CD4-positive, alpha-beta T cell treated with Interleukin-17A for 4 hours (primary cell): ENCODE measurements around the gene MEF2D.

Experiments
- DNase-seq: peaks from one replicate; pipeline ENCODE4 v3.0.0-alpha.2; 2020; ENCODE audit warnings: mixed read lengths

Gene MEF2D

DNA sequence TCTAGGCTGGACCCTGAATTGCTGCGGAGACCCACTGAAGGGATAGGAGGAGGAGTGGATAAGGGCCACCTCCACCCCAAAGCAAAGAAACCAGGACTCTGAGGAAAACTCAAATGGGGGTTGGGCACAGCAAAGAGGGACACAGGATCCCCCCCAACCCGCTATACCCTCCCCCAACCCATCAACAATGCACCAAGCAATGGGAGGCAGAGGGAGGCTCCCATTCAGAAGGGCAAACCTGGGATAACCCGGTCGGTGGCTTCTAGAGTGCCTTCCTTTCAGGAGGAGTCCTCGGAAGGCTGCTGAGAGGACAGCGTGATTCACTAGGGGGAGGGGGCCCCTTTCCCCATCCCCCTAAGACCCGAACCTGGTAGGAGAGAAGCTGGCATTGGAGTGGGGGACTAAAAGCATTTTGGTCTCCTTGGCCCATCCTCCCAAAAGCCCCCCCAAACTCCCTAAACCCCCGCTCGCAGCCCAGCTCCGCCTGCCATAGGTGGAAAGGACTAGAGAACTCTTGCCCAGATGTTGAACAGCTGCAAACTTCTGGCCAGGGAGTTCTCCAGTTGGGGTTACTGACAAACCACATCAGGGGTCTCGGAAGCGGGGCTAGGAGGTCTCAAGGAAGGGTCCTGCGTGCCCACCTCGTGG lies 1.3 kb downstream of the MEF2D start:
- no peak for DNase-seq

- DNase-seq: no peak
Measured at GRCh38 chr1:156498432-156499193, 2.0 kb downstream of the MEF2D start.

- no peak for DNase-seq
Measured at GRCh38 chr1:156497743-156498431, 2.7 kb downstream of the MEF2D start.

DNA sequence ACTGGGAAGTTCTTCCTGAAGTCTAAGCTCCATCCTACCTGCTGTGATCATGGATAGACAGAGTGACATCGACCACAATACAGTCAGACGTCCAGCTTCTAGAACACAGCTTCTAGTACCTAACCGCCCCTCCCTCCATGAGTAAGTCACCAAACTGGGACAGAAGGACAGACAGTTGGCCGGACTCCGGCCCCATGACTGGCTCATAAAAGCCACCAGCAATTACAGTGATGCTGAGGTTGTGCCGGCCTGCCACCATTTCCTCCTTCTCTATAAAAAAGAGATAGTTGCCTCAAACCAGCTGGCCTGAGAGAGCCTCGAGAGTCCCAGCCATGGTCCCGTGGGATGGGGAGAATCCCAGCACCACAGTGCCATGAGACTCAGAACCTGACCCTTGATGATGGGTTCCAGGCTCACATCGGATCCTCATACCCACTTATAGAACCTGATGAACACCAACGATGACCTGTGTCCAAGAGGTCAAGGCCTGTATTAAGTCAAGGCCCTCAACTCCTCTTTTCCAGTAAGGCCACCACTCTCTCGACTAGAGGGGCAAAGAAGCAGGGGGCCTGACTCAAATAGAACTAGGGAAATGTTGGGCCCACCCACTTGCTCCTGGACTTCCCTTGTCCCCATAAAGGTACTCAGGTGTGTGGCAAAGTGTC lies 3.4 kb downstream of the MEF2D start:
- no peak for DNase-seq

- DNase-seq: no peak
Measured at GRCh38 chr1:156496211-156496761, 4.3 kb downstream of the MEF2D start.

DNA sequence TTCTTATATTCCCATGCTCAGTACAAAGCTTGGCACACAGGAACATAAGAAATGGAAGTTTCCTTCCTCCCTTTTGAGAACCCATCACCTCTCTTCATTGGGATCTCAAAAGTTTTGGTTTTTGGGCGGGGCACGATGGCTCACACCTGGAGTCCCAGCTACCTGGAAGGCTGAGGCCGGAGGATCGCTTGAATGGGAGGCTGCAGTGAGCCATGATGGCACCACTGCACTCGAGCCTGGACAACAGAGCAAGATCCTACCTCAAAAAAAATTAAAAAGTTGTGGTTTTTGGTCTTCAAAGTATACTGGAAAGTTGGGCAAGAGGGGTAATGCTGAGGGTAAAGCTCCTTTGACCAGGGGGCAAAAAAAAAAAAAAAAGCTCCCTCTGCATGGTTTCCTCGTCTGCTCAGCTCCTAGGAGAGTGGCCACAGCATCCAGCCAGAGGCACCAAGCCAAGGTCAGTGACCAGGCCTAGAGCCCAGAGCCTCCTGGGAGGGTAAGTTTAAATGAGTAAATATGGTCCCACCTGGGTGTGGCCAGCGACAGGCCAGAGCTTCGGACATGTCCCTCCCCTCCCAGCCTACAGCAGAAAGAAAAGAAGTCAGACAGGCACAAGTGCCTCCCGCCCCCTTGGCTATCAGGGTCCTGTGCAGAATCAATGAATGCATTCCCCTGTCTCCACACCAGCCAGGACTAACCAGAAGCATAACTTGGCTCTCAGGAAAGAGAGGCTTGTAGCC lies 5.0 kb downstream of the MEF2D start:
- DNase-seq: no peak

DNA sequence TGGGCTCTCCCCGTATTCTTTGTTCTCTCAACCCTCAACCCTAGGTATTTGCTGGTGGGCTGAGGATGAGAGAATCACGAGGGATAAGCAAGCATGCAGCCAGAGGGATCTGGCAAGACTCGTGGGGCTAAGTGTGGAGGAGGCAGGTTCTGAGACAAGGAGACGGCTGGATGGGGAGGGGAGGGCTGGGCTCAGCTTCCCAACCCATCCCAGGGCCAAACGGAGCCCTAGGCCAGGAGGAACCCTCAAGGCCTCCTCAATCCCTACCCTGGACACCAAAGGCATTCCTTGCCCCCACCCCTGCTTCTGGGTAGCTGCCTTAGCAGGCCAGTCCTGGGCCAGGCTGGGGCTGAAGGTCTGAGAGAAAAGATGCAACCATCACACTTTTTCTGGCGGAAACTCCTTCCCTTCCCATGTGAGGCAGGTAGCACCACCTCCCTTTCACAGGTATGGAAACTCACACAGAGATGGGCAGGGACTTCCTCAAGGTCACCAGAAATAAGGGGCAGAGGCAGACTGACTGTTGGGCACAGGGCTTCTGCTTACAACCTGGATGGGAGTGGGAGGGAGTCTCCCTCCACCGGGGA lies 6.2 kb downstream of the MEF2D start:
- no peak for DNase-seq

DNA sequence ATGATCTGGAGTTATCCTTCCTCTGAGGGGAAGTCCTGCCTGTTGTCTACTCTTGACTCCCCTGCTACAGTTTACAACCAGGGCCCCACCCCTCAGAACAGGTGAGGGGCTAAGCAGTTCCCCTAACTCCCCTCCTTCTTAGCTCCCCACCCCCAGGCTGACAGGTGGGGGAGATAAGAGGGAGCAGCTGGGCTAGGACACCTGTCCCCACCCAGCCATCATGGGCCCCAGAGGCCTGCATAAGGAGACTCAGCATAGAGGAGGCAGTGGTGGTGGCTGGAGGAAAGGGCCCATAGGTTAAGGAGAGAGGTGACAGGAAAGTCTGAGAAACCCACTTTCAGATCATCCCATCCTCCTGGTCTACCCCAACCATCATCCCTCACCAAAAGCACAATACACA lies 6.8 kb downstream of the MEF2D start:
- DNase-seq: no peak

- DNase-seq: no peak
Measured at GRCh38 chr1:156493154-156493631, 7.4 kb downstream of the MEF2D start.

- DNase-seq: no peak
Measured at GRCh38 chr1:156492591-156493080, 7.9 kb downstream of the MEF2D start.

- DNase-seq: no peak
Measured at GRCh38 chr1:156492013-156492590, 8.5 kb downstream of the MEF2D start.

DNA sequence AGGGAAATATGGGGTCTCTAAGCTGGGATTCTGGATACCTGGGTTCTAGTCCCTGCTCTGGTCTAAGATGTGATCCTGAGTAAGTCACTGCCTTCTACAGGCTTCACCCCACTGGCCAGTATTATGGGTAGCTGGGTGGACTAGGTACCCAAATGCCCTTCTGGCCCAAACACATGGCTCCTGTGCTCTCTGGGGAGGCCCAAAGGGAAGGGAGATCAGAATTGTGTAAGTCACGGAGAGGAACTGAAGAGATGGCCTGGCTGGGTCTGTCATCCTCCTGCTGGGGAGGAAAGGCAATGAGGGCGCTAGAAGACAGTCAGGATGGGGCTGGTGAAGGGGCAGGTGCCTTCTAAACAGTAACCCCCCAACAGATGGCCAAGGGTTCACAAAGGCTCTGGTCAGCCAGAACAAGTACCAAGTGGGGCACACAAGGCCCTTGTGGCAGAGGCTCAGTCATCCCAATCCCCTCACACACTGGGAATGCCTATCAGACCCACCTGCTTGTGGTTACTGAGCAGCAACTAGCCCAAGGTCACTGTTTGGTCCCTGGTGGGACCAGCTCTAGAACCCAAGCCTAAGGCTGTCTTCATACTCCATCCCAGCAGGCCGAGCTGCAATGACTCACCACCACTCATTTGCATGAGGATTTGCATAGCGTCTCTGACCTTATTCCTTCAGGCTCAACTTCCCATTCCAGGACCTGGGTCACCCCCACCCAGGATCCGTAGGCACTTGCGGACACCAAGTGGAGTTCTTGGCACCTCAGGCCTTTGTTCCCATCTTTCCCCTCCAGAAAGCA lies 9.2 kb downstream of the MEF2D start:
- DNase-seq: no peak

DNA sequence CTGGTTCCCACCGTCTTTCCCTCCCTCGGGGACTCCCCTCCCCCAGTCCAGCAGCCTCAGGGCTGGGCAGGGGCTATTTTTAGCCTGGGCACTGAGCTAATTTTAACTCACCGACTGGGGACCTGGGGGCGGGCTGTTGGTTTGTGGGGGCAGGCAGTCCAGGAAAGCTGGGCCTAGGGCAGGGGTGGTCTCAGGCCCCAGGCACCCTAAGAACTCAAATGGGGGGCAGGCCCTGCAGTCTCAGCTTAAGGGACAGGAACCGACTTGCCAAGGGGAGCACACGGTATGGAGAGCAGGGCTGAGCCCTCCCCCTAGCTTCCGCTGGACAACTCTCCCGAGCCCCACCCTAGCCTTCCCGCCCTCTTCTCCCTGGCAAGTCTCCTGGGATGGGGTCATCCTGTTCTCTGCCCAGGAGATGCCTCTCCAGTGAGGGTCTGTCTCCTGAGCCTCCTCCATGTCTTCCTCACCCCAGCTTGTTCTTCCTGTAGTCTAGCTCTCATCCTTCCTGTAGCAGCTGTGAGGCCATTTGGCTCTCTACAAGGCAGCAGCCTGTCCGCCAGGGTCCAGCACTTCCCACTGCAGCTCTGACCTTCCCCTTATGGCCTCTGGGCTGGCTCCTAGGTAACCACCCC lies 10.1 kb downstream of the MEF2D start:
- DNase-seq: no peak

GRCh38 chr1:156489935-156490293 lies 10.7 kb downstream of the MEF2D start:
- no peak for DNase-seq

DNA sequence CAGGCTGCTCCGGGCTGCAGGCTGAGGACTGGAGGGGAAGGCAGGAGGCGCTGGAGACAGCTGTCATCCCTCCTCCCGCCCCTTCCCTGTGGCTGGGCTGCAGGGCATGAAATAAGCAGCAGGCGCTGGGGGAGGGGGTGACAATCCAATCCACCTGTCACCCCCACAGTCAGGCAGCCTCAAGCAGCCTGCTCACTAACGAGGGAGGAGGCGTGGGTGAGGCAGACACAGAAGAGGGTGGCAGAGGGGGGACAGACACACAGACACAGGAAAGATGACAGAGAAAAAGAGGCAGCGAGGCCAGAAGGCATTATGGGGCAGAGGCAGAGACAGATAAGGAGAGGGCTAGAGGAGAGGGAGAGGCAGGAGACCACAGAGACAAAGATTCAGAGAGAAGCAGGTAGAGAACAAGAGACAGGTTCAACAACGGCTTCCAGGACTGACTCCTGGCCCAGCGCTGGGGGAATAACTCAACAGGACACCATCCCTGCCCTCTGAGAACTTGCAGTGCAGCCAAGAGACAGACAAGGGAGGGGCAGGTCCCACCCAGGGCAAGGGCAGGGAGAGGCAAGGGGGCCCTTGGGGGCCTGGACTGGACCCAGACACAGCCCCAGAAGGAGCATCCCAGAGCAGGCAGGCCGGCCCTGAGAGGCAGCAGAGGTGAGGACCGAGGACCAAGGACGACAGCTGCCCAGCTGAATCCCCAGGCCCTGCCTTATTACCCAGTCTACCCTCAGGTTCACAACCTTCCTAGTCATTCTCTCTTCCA lies 11.2 kb downstream of the MEF2D start:
- DNase-seq: peak; percentile 57

- DNase-seq: no peak
Measured at GRCh38 chr1:156488566-156489165, 11.9 kb downstream of the MEF2D start.

DNA sequence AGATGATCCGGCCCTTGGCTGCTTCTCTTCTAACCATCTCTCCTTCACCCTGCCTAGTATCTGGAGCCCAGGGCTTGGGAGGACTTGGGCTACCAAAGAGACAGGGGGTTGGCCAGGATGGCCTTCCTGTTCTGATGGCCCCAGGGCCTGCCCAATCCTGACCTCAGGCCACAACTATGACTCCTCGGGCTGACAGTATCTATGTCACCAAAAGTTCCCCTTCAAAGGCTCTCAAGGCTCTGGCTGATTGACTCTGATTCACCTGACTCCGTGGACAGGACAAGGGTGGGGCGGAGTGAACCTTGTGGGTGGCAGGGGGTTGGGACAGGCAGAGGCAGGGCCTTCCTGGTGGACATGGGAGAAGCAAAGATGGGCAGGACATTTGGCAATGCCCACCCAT lies 12.7 kb downstream of the MEF2D start:
- DNase-seq: peak; percentile 35

DNA sequence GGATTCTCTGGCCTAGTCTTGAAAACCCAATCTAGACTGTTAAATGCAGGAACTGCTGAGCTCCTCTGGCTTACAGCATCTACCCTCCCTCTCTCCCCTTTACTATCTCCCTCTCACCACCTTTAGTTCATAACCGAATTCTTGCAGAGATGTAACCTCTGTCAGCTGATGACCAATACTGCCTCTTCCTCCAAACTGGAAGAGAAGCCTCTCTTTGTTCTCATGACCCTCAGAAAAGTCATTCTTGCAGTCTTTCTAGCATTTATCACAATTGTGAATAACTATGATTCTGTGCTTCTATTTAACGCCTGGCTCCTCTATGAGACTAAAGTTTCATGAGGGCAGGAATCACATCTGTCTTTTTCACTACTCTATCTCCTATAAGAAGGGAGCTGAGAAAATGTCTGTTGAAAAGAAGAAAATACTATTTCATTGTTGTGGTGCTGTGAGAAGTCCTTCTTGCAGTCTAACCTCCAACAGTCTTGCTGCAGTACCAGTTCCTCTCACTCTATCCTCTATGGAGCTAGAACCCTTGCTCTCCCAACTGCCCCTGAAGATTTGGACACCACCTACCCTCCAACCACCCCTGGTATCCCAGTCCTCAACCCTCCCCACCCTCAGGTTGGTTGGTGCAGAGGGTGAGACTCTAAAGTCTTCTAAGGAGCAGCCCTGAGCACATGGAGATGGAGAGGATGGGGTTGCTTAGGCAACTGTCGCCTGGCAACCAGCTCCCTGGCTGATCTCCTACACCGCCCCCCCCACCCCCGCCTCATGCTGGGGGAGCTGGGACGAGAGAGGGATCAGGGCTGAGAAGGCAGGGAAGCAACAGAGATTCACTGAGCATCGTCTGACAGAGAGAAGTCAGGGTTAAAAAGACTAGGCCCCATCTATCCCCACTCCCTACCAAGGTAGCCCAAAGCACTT lies 13.9 kb downstream of the MEF2D start:
- no peak for DNase-seq
